ENCODE measurements around the gene IL26.
"Not testable (repeated sequence)": the region's sequence is repeated elsewhere in the genome, so short reads cannot be mapped to it uniquely, and the experiment has no call there.

IL26 gene

DNA sequence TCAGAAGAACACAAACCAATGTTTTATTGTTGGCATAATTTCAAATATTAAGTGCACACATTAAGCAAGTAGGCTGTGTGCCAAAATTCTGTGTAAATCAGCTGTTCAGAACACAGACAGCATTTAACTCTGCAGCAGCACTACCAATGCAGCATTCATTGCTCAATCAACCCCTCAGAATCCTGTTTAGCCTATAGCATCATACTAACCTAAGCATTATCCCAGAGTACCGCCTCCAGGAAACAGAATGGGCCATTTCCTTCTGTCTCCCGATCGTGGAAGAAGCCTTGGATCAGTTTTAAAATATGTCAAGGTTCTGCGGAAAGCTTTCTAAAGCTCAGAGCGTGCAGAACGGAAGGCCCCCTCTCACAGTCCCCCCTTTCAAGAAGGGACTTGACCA, 3.3 kb downstream of the IL26 start:
- Histone ChIP-seq H3K4me3 (no peak overlapping the region), H3K4me2 (no peak overlapping the region), H3K27me3 (no peaks in the 10 kb centered on the region), H3K27ac (no peak overlapping the region), H3K36me3 (no peaks in the 10 kb centered on the region), H3K4me1 (peaks cover 0 to 5% (median 0%) of the 10 kb centered on the region in 10 experiments; a peak in 1 of 20 replicates), H3K9me3 (replicated peaks in 1 of 11) (no peaks in the 10 kb centered on the region), H3K9ac (no peak overlapping the region), H4K20me1 (no peaks in the 10 kb centered on the region)
- TF ChIP-seq Cebpa-rat (IDR thresholded peaks at IDR 0.05) = 0 out of 22 replicates have a peak, but pooled peaks of 1 of the 11 experiments have one; percentile 13

DNA sequence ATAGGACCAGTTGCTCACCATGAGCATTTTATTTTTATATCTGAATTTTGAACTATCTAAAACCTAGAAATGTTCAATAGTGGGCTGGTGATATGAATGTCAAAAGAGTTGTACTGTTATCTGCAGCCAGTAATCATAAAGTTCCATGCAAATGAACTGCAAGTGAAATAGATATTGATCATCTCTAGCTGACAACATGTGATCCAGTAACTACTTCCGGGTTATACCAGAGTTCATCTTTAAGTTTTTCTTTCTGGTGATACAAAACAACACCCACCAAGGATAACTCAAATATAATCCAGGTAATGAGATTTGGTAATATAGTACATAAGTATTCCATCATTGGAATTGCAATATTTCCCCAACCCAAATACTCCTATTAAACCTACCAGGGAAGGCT, 4.1 kb downstream of the IL26 start:
- no peak overlapping the region for H3K27ac ChIP-seq
- no peaks in the 10 kb centered on the region for H4K20me1 ChIP-seq
- no peaks in the 10 kb centered on the region for H3K27me3 ChIP-seq
- H3K36me3 ChIP-seq = no peaks in the 10 kb centered on the region
- no peak overlapping the region for H3K9ac ChIP-seq
- H3K4me3 ChIP-seq = no peak overlapping the region
- no peak for TF ChIP-seq Cebpa-rat (IDR thresholded peaks at IDR 0.05)
- H3K4me2 ChIP-seq = no peak overlapping the region
- no peaks in the 10 kb centered on the region for H3K9me3 ChIP-seq (replicated peaks in 1 of 11)
- H3K4me1 ChIP-seq = peaks cover 0 to 5% (median 0%) of the 10 kb centered on the region in 10 experiments; a peak in 1 of 20 replicates

DNA sequence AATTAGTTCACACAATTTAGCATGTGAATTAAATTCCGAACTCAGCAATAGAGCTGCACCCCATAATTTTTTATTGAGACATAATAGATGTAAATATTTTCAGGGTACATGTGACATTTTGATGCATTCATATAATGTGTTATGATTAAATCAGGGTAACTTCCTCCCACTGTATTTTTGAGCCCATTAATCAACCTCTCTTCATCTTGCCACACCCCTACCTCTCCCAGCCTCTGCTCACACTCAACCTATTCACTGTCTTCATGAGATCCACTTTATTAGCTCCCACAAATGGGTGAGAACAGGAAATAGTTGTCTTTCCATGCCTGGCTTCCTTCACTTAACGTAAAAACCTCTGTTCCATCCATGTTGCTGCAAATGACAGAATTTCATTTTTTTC, 14.7 kb downstream of the IL26 start:
- H4K20me1 ChIP-seq = no peaks in the 10 kb centered on the region
- H3K4me2 ChIP-seq = no peak overlapping the region
- H3K4me3 ChIP-seq = no peak overlapping the region
- H3K4me1 ChIP-seq = no peaks in the 10 kb centered on the region
- no peak for TF ChIP-seq Cebpa-rat (IDR thresholded peaks at IDR 0.05)
- H3K27me3 ChIP-seq = no peaks in the 10 kb centered on the region
- no peaks in the 10 kb centered on the region for H3K9me3 ChIP-seq (replicated peaks in 1 of 11)
- no peaks in the 10 kb centered on the region for H3K36me3 ChIP-seq
- H3K9ac ChIP-seq = no peak overlapping the region
- no peak overlapping the region for H3K27ac ChIP-seq

DNA sequence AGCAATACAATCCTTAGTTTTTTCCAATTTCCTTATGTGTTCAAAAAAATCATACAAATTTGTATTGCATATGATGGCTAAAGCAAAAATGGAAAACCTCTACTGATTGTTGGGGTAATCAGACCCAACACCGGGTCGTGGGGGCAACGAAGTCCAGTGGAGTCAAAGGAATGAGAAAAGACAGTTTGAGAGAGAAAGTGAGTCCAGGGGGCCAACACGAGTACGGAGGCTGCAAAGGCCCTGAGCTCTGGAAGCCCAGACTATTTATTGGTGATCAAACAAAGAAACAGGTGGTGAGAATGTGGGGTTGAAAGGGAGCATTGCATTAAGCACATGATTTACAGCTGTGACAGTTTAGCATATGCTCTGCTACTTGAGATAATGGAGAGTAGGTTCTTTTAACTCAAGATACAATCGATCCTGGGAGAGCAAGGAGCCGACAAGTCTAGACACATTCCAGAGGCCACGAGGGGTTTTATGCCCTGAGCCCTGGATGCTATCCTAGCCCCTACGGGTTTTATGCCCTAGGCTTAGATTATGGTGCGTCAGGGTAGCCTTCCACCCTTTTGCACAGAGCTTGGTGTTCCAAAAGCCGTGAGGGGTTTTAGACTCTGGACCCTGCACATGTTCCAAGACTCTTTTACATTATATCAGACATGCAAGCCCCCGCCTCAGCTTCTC, 16.4 kb downstream of the IL26 start:
- not testable (repeated sequence) for H3K9me3 ChIP-seq (replicated peaks in 1 of 11); H3K27ac ChIP-seq; H3K4me3 ChIP-seq; H3K36me3 ChIP-seq; H3K27me3 ChIP-seq; H3K9ac ChIP-seq; H4K20me1 ChIP-seq; H3K4me2 ChIP-seq; H3K4me1 ChIP-seq

DNA sequence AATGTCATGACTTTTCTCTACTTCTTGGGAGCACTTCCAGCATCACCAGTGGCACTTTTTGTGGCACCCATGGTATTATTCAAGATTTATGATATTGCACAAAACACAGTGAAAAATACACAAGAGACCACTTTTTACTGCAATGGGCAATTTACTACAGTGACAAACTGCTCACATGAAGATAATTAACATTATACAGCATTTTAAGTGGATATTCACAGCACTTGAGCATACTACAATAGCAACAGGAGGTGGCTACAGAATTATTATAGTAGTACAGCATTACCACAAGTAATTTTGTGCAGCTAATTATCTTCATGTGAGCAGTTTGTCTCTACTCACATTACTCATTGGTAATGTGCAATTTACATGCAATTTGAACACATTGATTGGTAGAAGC, 18.3 kb downstream of the IL26 start:
- no peaks in the 10 kb centered on the region for H3K36me3 ChIP-seq
- H3K27ac ChIP-seq = no peak overlapping the region
- no peak overlapping the region for H3K4me3 ChIP-seq
- TF ChIP-seq Cebpa-rat (IDR thresholded peaks at IDR 0.05) = no peak
- no peaks in the 10 kb centered on the region for H3K27me3 ChIP-seq
- no peaks in the 10 kb centered on the region for H4K20me1 ChIP-seq
- H3K4me1 ChIP-seq = no peaks in the 10 kb centered on the region
- H3K9me3 ChIP-seq (replicated peaks in 1 of 11) = no peaks in the 10 kb centered on the region
- no peak overlapping the region for H3K4me2 ChIP-seq
- no peak overlapping the region for H3K9ac ChIP-seq

DNA sequence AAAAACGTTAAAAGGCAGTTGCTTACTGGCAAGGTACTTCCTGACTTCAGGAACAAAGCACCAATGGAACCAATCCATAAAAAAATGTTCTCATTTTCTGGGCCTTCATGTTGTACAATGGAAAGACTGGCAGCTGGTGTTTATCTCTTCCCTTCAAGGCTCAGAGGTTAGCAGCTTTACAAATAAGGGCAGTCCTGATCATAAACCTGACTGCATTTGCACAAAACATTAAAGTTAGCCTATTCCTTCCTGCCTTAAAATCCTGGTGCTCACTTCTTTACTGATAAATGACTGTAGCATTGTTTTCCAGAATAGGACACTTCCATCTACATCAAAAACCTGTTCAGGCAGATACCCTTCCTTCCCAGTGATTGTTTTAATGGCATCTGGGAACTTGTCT, 19.2 kb downstream of the IL26 start:
- Histone ChIP-seq H3K27me3 (no peaks in the 10 kb centered on the region), H3K4me2 (no peak overlapping the region)

DNA sequence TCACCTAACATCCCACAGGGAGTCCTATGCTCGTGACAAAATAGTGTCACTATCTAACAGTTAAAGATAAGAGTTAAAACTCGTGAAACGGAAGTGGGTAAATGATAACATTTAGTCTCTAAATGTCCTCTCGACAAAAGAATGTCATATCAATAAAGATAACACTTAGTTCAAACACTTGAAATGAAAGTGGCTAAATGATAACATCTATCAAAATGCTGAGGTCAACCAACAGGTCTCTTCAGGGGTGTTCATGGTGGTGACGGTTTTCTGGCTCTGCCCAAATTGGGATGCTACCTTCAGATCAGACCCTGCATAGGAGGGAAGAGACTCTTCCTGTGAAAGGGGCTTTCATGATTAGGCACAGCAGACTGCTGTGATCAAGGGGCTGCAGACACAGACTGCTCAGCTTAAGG, 22.1 kb downstream of the IL26 start:
- Histone ChIP-seq H3K4me2 (no peak overlapping the region), H3K9ac (no peak overlapping the region), H3K4me1 (no peaks in the 10 kb centered on the region), H3K36me3 (no peaks in the 10 kb centered on the region), H3K27ac (no peak overlapping the region), H3K27me3 (no peaks in the 10 kb centered on the region), H3K4me3 (no peak overlapping the region), H3K9me3 (replicated peaks in 1 of 11) (no peaks in the 10 kb centered on the region), H4K20me1 (no peaks in the 10 kb centered on the region)
- no peak for TF ChIP-seq Cebpa-rat (IDR thresholded peaks at IDR 0.05)

More for the DNA sequence above, 19.2 kb downstream of the IL26 start:
- Histone ChIP-seq H3K27ac (no peak overlapping the region), H3K4me3 (no peak overlapping the region), H3K4me1 (no peaks in the 10 kb centered on the region), H4K20me1 (no peaks in the 10 kb centered on the region), H3K9ac (no peak overlapping the region), H3K9me3 (replicated peaks in 1 of 11) (no peaks in the 10 kb centered on the region), H3K36me3 (no peaks in the 10 kb centered on the region)
- no peak for TF ChIP-seq Cebpa-rat (IDR thresholded peaks at IDR 0.05)

DNA sequence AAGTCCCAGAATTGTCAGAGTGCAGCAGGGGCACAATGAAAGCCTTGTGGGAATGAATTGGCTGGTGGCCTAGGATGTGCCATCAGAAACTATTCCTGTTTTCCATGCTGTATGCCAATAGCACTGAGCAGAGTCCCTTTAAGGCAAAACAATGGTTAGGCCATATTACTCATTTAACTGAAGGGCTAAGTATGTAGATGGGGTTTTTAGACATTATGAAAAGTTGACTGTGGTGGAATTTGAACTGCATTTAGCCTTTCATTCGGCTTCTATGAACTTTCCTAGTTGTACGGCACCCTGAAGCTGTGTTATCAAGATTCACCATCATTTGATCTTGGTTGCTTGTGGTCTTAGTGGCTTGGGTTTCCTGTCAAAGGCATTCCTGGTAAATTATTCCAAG, 24.8 kb downstream of the IL26 start:
- Histone ChIP-seq H3K4me2 (no peak overlapping the region), H3K9me3 (replicated peaks in 1 of 11) (no peaks in the 10 kb centered on the region), H3K27me3 (no peaks in the 10 kb centered on the region), H3K27ac (no peak overlapping the region), H3K9ac (no peak overlapping the region), H4K20me1 (no peaks in the 10 kb centered on the region), H3K4me1 (no peaks in the 10 kb centered on the region), H3K4me3 (no peak overlapping the region), H3K36me3 (no peaks in the 10 kb centered on the region)
- TF ChIP-seq Cebpa-rat (IDR thresholded peaks at IDR 0.05) = no peak

DNA sequence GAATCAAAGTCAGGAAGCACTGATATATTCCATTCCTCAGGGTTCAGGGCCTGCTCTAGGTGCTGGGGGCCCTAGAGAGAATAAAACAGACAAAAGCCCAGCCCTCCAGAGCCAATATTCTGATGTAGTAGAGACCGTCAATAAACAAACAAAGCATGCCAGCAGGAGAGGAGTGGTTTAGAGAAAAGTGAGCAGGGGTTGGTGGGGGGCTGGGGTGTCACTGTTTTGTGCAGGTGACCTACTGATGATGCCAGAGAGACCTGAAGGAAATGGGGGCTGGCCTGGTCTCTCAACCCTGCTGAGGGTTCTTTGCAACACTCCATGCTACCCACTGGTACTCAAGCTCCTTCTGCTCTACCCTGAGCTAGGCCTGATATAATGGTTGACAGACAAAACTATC, 26.5 kb downstream of the IL26 start:
- no peaks in the 10 kb centered on the region for H4K20me1 ChIP-seq
- no peak overlapping the region for H3K4me2 ChIP-seq
- TF ChIP-seq Cebpa-rat (IDR thresholded peaks at IDR 0.05) = no peak
- H3K27me3 ChIP-seq = 0 out of 22 replicates have a peak, but pooled peaks cover 0 to under 1% (median 0%) of the 10 kb centered on the region in 11 experiments
- peaks cover 0 to 7% (median 0%) of the 10 kb centered on the region in 11 experiments; a peak in 1 of 22 replicates for H3K9me3 ChIP-seq (replicated peaks in 1 of 11)
- no peak overlapping the region for H3K27ac ChIP-seq
- no peaks in the 10 kb centered on the region for H3K4me1 ChIP-seq
- no peak overlapping the region for H3K9ac ChIP-seq
- H3K4me3 ChIP-seq = no peak overlapping the region
- no peaks in the 10 kb centered on the region for H3K36me3 ChIP-seq

DNA sequence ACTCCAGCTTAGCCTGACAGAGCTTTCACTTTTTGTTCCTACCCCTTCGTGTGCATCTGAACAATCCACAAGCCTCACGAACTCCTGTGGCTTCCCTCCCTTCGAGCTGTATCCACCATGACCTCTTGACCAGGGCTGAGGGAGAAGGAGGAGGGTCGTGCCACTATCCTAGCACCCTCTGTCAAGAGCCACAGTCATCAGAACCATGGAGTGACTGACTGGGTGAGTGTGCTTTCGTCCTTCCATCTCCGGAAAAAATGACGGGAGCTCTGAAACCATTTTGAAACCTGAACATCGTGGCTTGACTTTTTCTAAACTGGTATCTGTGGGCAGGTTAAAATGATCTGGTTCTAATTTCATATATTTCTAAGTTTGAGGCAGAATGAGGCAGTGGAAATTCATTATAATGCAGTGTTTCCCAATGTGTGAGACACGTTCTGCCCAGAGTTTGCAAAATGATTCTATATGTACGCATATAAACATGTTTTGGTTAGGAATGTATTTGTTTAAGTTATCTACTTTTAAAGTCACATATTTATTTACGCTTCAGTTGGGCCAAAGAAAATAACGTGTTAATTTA, 27.0 kb downstream of the IL26 start:
- Histone ChIP-seq H3K4me1 (no peaks in the 10 kb centered on the region), H3K36me3 (no peaks in the 10 kb centered on the region), H3K4me3 (no peak overlapping the region), H3K27me3 (peaks cover 0 to 5% (median 0%) of the 10 kb centered on the region in 11 experiments; a peak in 2 of 22 replicates), H3K9me3 (replicated peaks in 1 of 11) (peaks cover 0 to 7% (median 0%) of the 10 kb centered on the region in 11 experiments; a peak in 1 of 22 replicates), H3K9ac (no peak overlapping the region), H4K20me1 (no peaks in the 10 kb centered on the region), H3K4me2 (no peak overlapping the region), H3K27ac (no peak overlapping the region)
- TF ChIP-seq Cebpa-rat (IDR thresholded peaks at IDR 0.05) = no peak
